ENCODE measurements around the gene GRK5.
A peak's percentile ranks its signal among the peaks of the same experiment; 100 is the strongest.

Gene GRK5

GRCh38 chr10:119457966-119458766 lies 250.8 kb downstream of the GRK5 start:
- H3K56ac ChIP-seq (ENCODE audit: low read length) = no peak overlapping the region
- no peaks in the 10 kb centered on the region for H3K4me1 ChIP-seq (ENCODE audit: control insufficient read depth, low read depth, low read length)
- no peak overlapping the region for H4K8ac ChIP-seq (ENCODE audit: low read depth, low read length)
- no peak overlapping the region for H4K5ac ChIP-seq (ENCODE audit: low read length)
- no peak overlapping the region for H3K18ac ChIP-seq (ENCODE audit: low read length)
- H2AK5ac ChIP-seq (ENCODE audit: low read length) = no peak overlapping the region
- no peaks in the 10 kb centered on the region for H3K79me1 ChIP-seq (ENCODE audit: low read length)
- DNase-seq = peak; percentile 32
- no peaks in the 10 kb centered on the region for H3K79me2 ChIP-seq (ENCODE audit: control insufficient read depth, insufficient read depth, low read length)
- H2BK15ac ChIP-seq (replicated peaks; ENCODE audit: low read depth) = no peak overlapping the region
- no peak overlapping the region for H3K4me3 ChIP-seq (ENCODE audit: low read length)
- no peak overlapping the region for H3K4me2 ChIP-seq (ENCODE audit: low read length)
- no CpG with 5 or more reads among the region's 28 CpGs for WGBS (ENCODE audit: extremely low coverage, insufficient coverage, low lambda C conversion rate)
- no peak overlapping the region for H2BK120ac ChIP-seq (ENCODE audit: low read depth, low read length)
- H3K36me3 ChIP-seq (ENCODE audit: control insufficient read depth, insufficient read depth, low read length) = no peaks in the 10 kb centered on the region
- no peak overlapping the region for H3K4ac ChIP-seq (ENCODE audit: low read depth, low read length)
- no peak overlapping the region for H3K9ac ChIP-seq (ENCODE audit: low read length)
- H3K27ac ChIP-seq (ENCODE audit: low read depth, low read length) = no peak overlapping the region
- no peaks in the 10 kb centered on the region for H3K27me3 ChIP-seq (ENCODE audit: insufficient read depth, low read length, poor library complexity)
- H2BK5ac ChIP-seq (ENCODE audit: low read length) = no peak overlapping the region
- H3K23ac ChIP-seq (ENCODE audit: low read length) = no peak overlapping the region

GRCh38 chr10:119459681-119460340 lies 252.4 kb downstream of the GRK5 start:
- Histone ChIP-seq H4K5ac (ENCODE audit: low read length) (no peak overlapping the region), H3K79me2 (ENCODE audit: control insufficient read depth, insufficient read depth, low read length) (no peaks in the 10 kb centered on the region), H3K27ac (ENCODE audit: low read depth, low read length) (no peak overlapping the region), H3K56ac (ENCODE audit: low read length) (no peak overlapping the region), H2BK120ac (ENCODE audit: low read depth, low read length) (no peak overlapping the region), H4K8ac (ENCODE audit: low read depth, low read length) (no peak overlapping the region), H3K79me1 (ENCODE audit: low read length) (no peaks in the 10 kb centered on the region), H2BK15ac (replicated peaks; ENCODE audit: low read depth) (no peak overlapping the region), H3K9ac (ENCODE audit: low read length) (no peak overlapping the region), H3K4me1 (ENCODE audit: control insufficient read depth, low read depth, low read length) (no peaks in the 10 kb centered on the region), H3K23ac (ENCODE audit: low read length) (no peak overlapping the region), H3K36me3 (ENCODE audit: control insufficient read depth, insufficient read depth, low read length) (no peaks in the 10 kb centered on the region), H3K4me2 (ENCODE audit: low read length) (no peak overlapping the region), H3K4ac (ENCODE audit: low read depth, low read length) (no peak overlapping the region), H2AK5ac (ENCODE audit: low read length) (no peak overlapping the region), H2BK5ac (ENCODE audit: low read length) (no peak overlapping the region), H3K27me3 (ENCODE audit: insufficient read depth, low read length, poor library complexity) (no peaks in the 10 kb centered on the region), H3K18ac (ENCODE audit: low read length) (no peak overlapping the region), H3K4me3 (ENCODE audit: low read length) (no peak overlapping the region)
- no CpG with 5 or more reads among the region's 17 CpGs for WGBS (ENCODE audit: extremely low coverage, insufficient coverage, low lambda C conversion rate)
- DNase-seq = no peak

- Histone ChIP-seq H3K4me3 (ENCODE audit: low read length) (no peak overlapping the region), H3K27ac (ENCODE audit: low read depth, low read length) (no peak overlapping the region), H2AK5ac (ENCODE audit: low read length) (no peak overlapping the region), H2BK15ac (replicated peaks; ENCODE audit: low read depth) (no peak overlapping the region), H4K8ac (ENCODE audit: low read depth, low read length) (no peak overlapping the region), H3K4me2 (ENCODE audit: low read length) (no peak overlapping the region), H3K4me1 (ENCODE audit: control insufficient read depth, low read depth, low read length) (no peaks in the 10 kb centered on the region), H2BK5ac (ENCODE audit: low read length) (no peak overlapping the region), H3K9ac (ENCODE audit: low read length) (no peak overlapping the region), H3K79me1 (ENCODE audit: low read length) (no peaks in the 10 kb centered on the region), H3K79me2 (ENCODE audit: control insufficient read depth, insufficient read depth, low read length) (no peaks in the 10 kb centered on the region), H2BK120ac (ENCODE audit: low read depth, low read length) (no peak overlapping the region), H3K27me3 (ENCODE audit: insufficient read depth, low read length, poor library complexity) (no peaks in the 10 kb centered on the region), H4K5ac (ENCODE audit: low read length) (no peak overlapping the region), H3K4ac (ENCODE audit: low read depth, low read length) (no peak overlapping the region), H3K23ac (ENCODE audit: low read length) (no peak overlapping the region), H3K18ac (ENCODE audit: low read length) (no peak overlapping the region), H3K36me3 (ENCODE audit: control insufficient read depth, insufficient read depth, low read length) (no peaks in the 10 kb centered on the region), H3K56ac (ENCODE audit: low read length) (no peak overlapping the region)
- no CpG with 5 or more reads among the region's 11 CpGs for WGBS (ENCODE audit: extremely low coverage, insufficient coverage, low lambda C conversion rate)
- no peak for DNase-seq
Measured at GRCh38 chr10:119460369-119461195, 253.2 kb downstream of the GRK5 start.

GRCh38 chr10:119461380-119461779 lies 254.0 kb downstream of the GRK5 start:
- Histone ChIP-seq H3K4me3 (ENCODE audit: low read length) (no peak overlapping the region), H4K5ac (ENCODE audit: low read length) (no peak overlapping the region), H4K8ac (ENCODE audit: low read depth, low read length) (no peak overlapping the region), H2BK15ac (replicated peaks; ENCODE audit: low read depth) (no peak overlapping the region), H2AK5ac (ENCODE audit: low read length) (no peak overlapping the region), H3K36me3 (ENCODE audit: control insufficient read depth, insufficient read depth, low read length) (no peaks in the 10 kb centered on the region), H3K56ac (ENCODE audit: low read length) (no peak overlapping the region), H3K27ac (ENCODE audit: low read depth, low read length) (no peak overlapping the region), H3K79me2 (ENCODE audit: control insufficient read depth, insufficient read depth, low read length) (no peaks in the 10 kb centered on the region), H3K4me1 (ENCODE audit: control insufficient read depth, low read depth, low read length) (no peaks in the 10 kb centered on the region), H2BK5ac (ENCODE audit: low read length) (no peak overlapping the region), H3K4me2 (ENCODE audit: low read length) (no peak overlapping the region), H3K18ac (ENCODE audit: low read length) (no peak overlapping the region), H3K9ac (ENCODE audit: low read length) (no peak overlapping the region), H3K23ac (ENCODE audit: low read length) (no peak overlapping the region), H3K27me3 (ENCODE audit: insufficient read depth, low read length, poor library complexity) (no peaks in the 10 kb centered on the region), H3K79me1 (ENCODE audit: low read length) (no peaks in the 10 kb centered on the region), H3K4ac (ENCODE audit: low read depth, low read length) (no peak overlapping the region), H2BK120ac (ENCODE audit: low read depth, low read length) (no peak overlapping the region)
- DNase-seq = no peak
- WGBS (ENCODE audit: extremely low coverage, insufficient coverage, low lambda C conversion rate) = no CpG with 5 or more reads among the region's 3 CpGs

- Histone ChIP-seq H3K4ac (ENCODE audit: low read depth, low read length) (no peak overlapping the region), H3K4me3 (ENCODE audit: low read length) (no peak overlapping the region), H3K4me1 (ENCODE audit: control insufficient read depth, low read depth, low read length) (no peaks in the 10 kb centered on the region), H2BK120ac (ENCODE audit: low read depth, low read length) (no peak overlapping the region), H2AK5ac (ENCODE audit: low read length) (no peak overlapping the region), H3K9ac (ENCODE audit: low read length) (no peak overlapping the region), H4K5ac (ENCODE audit: low read length) (no peak overlapping the region), H3K27ac (ENCODE audit: low read depth, low read length) (no peak overlapping the region), H3K36me3 (ENCODE audit: control insufficient read depth, insufficient read depth, low read length) (no peaks in the 10 kb centered on the region), H2BK5ac (ENCODE audit: low read length) (no peak overlapping the region), H2BK15ac (replicated peaks; ENCODE audit: low read depth) (no peak overlapping the region), H3K4me2 (ENCODE audit: low read length) (no peak overlapping the region), H3K23ac (ENCODE audit: low read length) (no peak overlapping the region), H3K56ac (ENCODE audit: low read length) (no peak overlapping the region), H3K79me2 (ENCODE audit: control insufficient read depth, insufficient read depth, low read length) (no peaks in the 10 kb centered on the region), H3K27me3 (ENCODE audit: insufficient read depth, low read length, poor library complexity) (no peaks in the 10 kb centered on the region), H3K79me1 (ENCODE audit: low read length) (no peaks in the 10 kb centered on the region), H4K8ac (ENCODE audit: low read depth, low read length) (no peak overlapping the region), H3K18ac (ENCODE audit: low read length) (no peak overlapping the region)
- DNase-seq = no peak
- WGBS (ENCODE audit: extremely low coverage, insufficient coverage, low lambda C conversion rate) = no CpG with 5 or more reads among the region's 2 CpGs
Measured at GRCh38 chr10:119461923-119462322, 254.6 kb downstream of the GRK5 start.

Measured in mesendoderm (in vitro differentiated cells).